ENCODE data around the gene HAUS3. TPM values are rescaled to one million over a fixed set of nuclear protein-coding genes. Genes with fewer than 3 reads are reported as not detected.

Gene HAUS3
- total and polyA plus RNA-seq, 2 of the 13 experiments (the other 11 are each of a cell fraction or from before 2014, with no cell fraction given): 3.9 to 12.6 TPM

- TF ChIP-seq, protein P1, sequence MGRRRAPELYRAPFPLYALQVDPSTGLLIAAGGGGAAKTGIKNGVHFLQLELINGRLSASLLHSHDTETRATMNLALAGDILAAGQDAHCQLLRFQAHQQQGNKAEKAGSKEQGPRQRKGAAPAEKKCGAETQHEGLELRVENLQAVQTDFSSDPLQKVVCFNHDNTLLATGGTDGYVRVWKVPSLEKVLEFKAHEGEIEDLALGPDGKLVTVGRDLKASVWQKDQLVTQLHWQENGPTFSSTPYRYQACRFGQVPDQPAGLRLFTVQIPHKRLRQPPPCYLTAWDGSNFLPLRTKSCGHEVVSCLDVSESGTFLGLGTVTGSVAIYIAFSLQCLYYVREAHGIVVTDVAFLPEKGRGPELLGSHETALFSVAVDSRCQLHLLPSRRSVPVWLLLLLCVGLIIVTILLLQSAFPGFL (CRISPR knock-in tag; IDR thresholded peaks at IDR 0.05): no peak
- TF ChIP-seq ZNF17 (CRISPR knock-in tag; IDR thresholded peaks at IDR 0.05): no peak
These were observed 48.6 kb upstream of the HAUS3 start (continued) for GRCh38 chr4:2290488-2290887.

GRCh38 chr4:2289955-2290333 lies 48.0 kb upstream of the HAUS3 start:
- intact Hi-C loops (cut with micrococcal nuclease; ENCODE audit: unreplicated experiment): no loop called here
- no TSS peak for BruUV-seq (replicated peaks)
- TF ChIP-seq MAX (IDR thresholded peaks at IDR 0.05) (no peak), KDM3A (CRISPR knock-in tag; IDR thresholded peaks at IDR 0.05; ENCODE audit: low read depth) (no peak), NFRKB (IDR thresholded peaks at IDR 0.05) (no peak), MAFK (conservative IDR thresholded peaks at IDR 0.05 in 1 of 2, IDR thresholded peaks at IDR 0.05 in 1 of 2; ENCODE audit: low read length in 2 of 2) (no peak), ATF7 (IDR thresholded peaks at IDR 0.05) (no peak), ATF7 (CRISPR knock-in tag; IDR thresholded peaks at IDR 0.05) (no peak), DNMT1 (CRISPR knock-in tag; IDR thresholded peaks at IDR 0.05) (no peak), MXI1 (IDR thresholded peaks at IDR 0.05; ENCODE audit: borderline replicate concordance, low read depth, low read length) (no peak), ZNF121 (CRISPR knock-in tag; IDR thresholded peaks at IDR 0.05) (no peak), EED (CRISPR knock-in tag; IDR thresholded peaks at IDR 0.05) (no peak), ZNF737 (CRISPR knock-in tag; IDR thresholded peaks at IDR 0.05; ENCODE audit: borderline replicate concordance) (no peak), ZNF761 (CRISPR knock-in tag; conservative IDR thresholded peaks at IDR 0.05) (no peak)
- TF ChIP-seq, protein P2, sequence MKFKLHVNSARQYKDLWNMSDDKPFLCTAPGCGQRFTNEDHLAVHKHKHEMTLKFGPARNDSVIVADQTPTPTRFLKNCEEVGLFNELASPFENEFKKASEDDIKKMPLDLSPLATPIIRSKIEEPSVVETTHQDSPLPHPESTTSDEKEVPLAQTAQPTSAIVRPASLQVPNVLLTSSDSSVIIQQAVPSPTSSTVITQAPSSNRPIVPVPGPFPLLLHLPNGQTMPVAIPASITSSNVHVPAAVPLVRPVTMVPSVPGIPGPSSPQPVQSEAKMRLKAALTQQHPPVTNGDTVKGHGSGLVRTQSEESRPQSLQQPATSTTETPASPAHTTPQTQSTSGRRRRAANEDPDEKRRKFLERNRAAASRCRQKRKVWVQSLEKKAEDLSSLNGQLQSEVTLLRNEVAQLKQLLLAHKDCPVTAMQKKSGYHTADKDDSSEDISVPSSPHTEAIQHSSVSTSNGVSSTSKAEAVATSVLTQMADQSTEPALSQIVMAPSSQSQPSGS (CRISPR knock-in tag; IDR thresholded peaks at IDR 0.05): no peak
- TF ChIP-seq, protein P3, sequence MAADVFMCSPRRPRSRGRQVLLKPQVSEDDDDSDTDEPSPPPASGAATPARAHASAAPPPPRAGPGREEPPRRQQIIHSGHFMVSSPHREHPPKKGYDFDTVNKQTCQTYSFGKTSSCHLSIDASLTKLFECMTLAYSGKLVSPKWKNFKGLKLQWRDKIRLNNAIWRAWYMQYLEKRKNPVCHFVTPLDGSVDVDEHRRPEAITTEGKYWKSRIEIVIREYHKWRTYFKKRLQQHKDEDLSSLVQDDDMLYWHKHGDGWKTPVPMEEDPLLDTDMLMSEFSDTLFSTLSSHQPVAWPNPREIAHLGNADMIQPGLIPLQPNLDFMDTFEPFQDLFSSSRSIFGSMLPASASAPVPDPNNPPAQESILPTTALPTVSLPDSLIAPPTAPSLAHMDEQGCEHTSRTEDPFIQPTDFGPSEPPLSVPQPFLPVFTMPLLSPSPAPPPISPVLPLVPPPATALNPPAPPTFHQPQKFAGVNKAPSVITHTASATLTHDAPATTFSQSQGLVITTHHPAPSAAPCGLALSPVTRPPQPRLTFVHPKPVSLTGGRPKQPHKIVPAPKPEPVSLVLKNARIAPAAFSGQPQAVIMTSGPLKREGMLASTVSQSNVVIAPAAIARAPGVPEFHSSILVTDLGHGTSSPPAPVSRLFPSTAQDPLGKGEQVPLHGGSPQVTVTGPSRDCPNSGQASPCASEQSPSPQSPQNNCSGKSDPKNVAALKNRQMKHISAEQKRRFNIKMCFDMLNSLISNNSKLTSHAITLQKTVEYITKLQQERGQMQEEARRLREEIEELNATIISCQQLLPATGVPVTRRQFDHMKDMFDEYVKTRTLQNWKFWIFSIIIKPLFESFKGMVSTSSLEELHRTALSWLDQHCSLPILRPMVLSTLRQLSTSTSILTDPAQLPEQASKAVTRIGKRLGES (CRISPR knock-in tag; IDR thresholded peaks at IDR 0.05; ENCODE audit: borderline replicate concordance): no peak
- TF ChIP-seq, protein P4, sequence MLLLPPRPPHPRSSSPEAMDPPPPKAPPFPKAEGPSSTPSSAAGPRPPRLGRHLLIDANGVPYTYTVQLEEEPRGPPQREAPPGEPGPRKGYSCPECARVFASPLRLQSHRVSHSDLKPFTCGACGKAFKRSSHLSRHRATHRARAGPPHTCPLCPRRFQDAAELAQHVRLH (CRISPR knock-in tag; IDR thresholded peaks at IDR 0.05; ENCODE audit: borderline replicate concordance, low read depth): no peak
- peaks cover 4 to 61% of the 10 kb centered on the region in 2 experiments; a peak in 4 of 5 replicates for H3K27me3 ChIP-seq (ENCODE audit: control insufficient read depth in 1 of 2, insufficient read depth in 2 of 2, low read length in 2 of 2)
- no peaks in the 10 kb centered on the region for H4K20me1 ChIP-seq (ENCODE audit: insufficient read depth, low read length)
- no peaks in the 10 kb centered on the region for H3K4me1 ChIP-seq (ENCODE audit: insufficient read depth, low read length)
- no peak for FAIRE-seq
- no peak overlapping the region for H3K27ac ChIP-seq (ENCODE audit: extremely low read length, insufficient read depth, low read length)
- no peaks in the 10 kb centered on the region for H3K36me3 ChIP-seq (replicated peaks in 1 of 2; ENCODE audit: control insufficient read depth in 1 of 2, insufficient read depth in 2 of 2, low read length in 2 of 2)
- H3K9me3 ChIP-seq (ENCODE audit: low read length): no peaks in the 10 kb centered on the region
- ATAC-seq: 0 out of 3 replicates have a peak, but pooled peaks have one; percentile 18
- no CpG with 5 or more reads among the region's 11 CpGs for WGBS (ENCODE audit: low lambda C conversion rate)
- no peak overlapping the region for H2AFZ ChIP-seq (ENCODE audit: low read length)
- H3K4me2 ChIP-seq (ENCODE audit: low read depth, low read length): no peak overlapping the region
- H3K79me2 ChIP-seq (ENCODE audit: insufficient read depth, low read length): no peaks in the 10 kb centered on the region
- no peak overlapping the region for H3K4me3 ChIP-seq (replicated peaks in 1 of 3; ENCODE audit: insufficient read depth in 1 of 3, low read depth in 2 of 3, low read length in 3 of 3)
- DNase-seq (ENCODE audit: low spot score): no peak
- no peak overlapping the region for H3K9ac ChIP-seq (ENCODE audit: insufficient read depth, low read depth, low read length)
- in situ Hi-C loops (cut with HindIII; ENCODE audit: extremely low pct_ligation_motif_present, low pct_unique_long_range_greater_than_20kb): no loop called here
- POLR2A ChIA-PET: no interaction called here
- CTCF ChIA-PET (ENCODE audit: low intra/inter-chr PET ratio, low total read pairs): no interaction called here

All from HepG2 (cell line).